Activated CD4-positive, alpha-beta T cell treated with anti-CD3 and anti-CD28 coated beads for 48 hours (primary cell): ENCODE data around the gene BNC2.

Source experiments
- DNase-seq: peaks from one replicate; pipeline ENCODE4 v3.0.0-alpha.2; 2020

The BNC2 gene

GRCh38 chr9:16434526-16434925, 435.9 kb downstream of the BNC2 start:
- DNase-seq, result no peak

- DNase-seq, result no peak
Measured at GRCh38 chr9:16433494-16433893, 437.0 kb downstream of the BNC2 start.

DNA sequence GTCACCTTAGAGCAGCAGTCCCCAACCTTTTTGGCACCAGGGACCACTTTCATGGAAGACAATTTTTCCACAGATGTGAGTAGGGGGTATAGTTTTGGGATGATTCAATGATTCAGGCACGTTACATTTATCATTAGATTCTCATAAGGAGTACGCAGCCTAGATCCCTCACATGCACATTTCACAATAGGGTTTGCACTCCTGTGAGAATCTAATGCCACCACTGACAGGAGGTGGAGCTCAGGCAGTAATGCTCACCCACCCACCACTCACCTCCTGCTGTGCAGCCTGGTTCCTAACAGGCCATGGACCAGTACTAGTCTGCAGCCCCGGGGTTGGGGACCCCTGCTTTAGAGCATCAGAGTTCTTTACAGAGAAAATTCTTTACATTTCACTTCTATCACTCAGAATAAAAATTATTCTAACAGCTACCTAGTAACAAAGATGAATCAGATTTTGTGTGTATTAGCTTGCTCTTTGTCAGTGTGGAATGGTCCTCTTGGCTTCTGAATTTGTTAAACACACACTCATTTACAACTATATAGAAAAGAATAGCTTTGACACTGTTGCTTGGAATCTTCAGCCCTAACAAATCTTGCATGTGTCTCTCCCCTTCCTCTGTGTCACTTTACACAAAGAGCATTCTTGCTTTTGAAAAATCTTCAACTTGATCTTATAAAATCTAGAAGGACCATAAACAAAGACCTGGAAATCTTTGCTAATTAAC, 438.6 kb downstream of the BNC2 start:
- no peak for DNase-seq

- DNase-seq, result no peak
Measured at GRCh38 chr9:16429671-16430070, 440.8 kb downstream of the BNC2 start.

- DNase-seq, result no peak
Measured at GRCh38 chr9:16427873-16428427, 442.5 kb downstream of the BNC2 start.

- no peak for DNase-seq
Measured at GRCh38 chr9:16426716-16427115, 443.8 kb downstream of the BNC2 start.

DNA sequence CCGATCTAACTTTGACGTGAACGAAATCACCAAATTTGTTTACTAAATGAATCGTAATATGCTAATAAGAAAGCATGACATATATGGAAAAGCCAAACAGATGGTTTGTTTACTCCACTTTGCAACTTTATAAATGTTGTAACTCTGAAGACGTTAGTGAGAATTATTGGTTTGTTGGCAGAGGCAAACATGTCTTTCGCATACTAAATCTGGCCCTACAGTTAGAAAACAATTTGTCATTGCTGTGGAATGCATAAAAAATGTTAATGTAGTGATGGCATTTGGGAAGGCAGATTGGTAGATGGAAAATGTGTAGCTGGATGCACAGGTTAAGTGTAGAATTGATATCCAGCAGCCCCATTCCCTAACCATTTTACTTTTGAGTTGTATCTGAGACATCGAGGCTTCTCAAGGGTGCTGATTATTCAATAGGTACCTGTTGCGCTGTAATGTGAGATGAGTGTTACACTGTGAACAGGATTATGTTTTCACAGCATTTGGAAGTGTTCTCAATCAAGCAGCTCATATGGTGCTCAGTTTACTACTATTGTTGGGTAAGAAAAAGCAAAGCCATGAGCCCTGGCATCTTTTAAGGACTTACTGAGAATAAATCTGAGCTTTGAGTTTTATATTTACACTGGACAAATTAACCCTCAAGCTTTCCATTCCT, 444.8 kb downstream of the BNC2 start:
- DNase-seq, result no peak

DNA sequence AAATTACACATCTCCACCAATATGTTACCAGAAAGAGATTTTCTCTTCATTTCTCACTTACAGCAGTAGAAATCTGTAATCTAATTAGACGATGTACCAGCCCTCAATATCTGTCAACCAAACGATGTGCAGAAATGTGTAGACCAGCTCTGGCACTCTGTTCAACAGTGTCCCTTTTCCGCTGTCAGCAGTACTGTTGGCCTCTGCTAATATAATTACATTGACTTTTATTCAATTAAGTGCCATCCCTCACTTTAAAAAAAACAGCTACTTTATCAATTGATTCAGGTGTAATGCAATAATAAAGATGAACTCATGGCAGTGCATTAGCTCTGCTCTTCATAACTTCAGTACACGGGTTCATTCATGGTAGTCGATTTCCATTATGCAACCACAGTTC, 448.4 kb downstream of the BNC2 start:
- no peak for DNase-seq

DNA sequence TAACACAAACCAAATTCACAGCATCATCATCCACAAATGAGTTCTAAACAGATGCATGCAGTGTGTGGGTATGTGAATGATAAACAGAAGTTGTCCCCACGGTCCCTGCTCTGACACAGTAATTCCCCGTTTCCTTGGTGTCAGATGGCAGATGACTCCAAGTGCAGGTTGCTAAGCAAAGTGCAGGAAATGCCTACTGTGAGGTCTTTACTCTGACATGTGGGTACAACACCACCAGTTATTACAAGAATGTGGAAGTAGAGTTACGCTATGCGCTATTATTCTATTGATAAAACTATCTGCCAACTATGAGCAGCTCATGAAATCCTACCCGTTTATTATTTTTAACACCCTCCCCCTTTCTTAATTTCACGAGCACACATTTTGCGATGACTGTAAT, 448.9 kb downstream of the BNC2 start:
- no peak for DNase-seq

DNA sequence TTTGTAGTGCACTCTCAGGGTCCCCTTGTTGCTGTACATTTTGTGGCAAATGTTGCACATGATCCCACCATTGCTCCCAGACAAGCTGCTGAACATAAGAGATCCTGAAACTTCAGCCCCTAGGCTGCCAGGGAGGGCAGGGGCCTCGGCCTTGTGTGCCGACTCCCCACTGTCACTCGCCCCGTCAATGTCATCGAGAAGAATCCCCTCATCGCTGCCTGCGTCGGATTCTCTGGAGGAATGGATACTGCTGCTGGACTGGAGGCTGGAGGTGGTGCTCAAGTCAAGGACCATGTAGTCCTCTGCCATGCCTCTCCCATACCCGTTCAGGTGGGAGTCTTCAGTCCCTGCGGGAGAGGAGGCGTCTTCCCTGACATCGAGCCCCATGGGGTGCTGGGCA, 451.3 kb downstream of the BNC2 start:
- DNase-seq, result no peak

GRCh38 chr9:16418721-16419120, 451.7 kb downstream of the BNC2 start:
- DNase-seq, result no peak

DNA sequence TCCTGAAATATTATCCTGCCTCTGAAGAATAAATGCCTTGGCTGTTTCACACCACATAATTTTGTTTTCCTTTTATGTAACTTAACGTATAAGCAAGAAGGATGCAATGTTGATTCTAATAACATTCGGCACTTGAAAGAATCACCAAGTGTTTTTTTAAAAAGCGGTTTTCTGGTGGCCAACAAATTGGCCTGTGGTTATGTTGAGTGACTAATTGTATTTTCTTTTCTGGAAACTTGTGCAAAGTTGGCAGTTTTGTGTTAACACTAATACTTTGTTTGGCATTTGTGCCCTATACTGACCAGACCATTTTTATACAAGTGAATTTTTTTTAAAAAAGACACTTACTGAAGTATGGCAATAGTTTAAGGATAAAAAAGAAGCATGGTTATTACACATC, 452.7 kb downstream of the BNC2 start:
- no peak for DNase-seq

- DNase-seq, result no peak
Measured at GRCh38 chr9:16417161-16417560, 453.3 kb downstream of the BNC2 start.

- no peak for DNase-seq
Measured at GRCh38 chr9:16414451-16414850, 456.0 kb downstream of the BNC2 start.

DNA sequence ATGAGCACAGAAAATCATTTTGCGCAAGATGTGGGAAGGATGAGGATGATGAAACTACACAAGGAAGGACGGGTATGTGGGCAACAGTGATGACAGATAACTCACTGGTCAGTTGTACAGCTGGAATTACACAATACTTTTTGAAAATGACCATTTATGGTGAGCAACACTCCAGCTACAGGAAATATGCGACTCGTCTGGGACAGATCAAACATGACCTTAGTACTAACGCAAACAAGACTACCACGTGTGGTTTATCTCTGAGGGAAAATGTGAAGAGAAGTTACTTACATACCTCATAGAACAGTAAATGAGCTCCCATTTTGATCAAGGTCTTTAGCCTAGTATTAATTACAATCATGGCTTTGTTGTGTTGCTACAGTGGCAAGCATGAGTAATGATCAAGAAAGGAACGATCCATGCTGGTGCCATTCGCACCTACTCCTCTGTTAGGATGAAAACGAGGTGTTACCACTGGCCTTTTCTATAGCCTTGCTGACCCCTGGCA, 456.9 kb downstream of the BNC2 start:
- DNase-seq, result no peak

- DNase-seq, result no peak
Measured at GRCh38 chr9:16412740-16413139, 457.7 kb downstream of the BNC2 start.

- no peak for DNase-seq
Measured at GRCh38 chr9:16411311-16411710, 459.2 kb downstream of the BNC2 start.

- DNase-seq, result no peak
Measured at GRCh38 chr9:16410601-16411280, 459.7 kb downstream of the BNC2 start.

GRCh38 chr9:16407617-16408016, 462.9 kb downstream of the BNC2 start:
- DNase-seq, result no peak

- DNase-seq, result no peak
Measured at GRCh38 chr9:16406526-16407225, 463.8 kb downstream of the BNC2 start.

GRCh38 chr9:16405421-16405820, 465.0 kb downstream of the BNC2 start:
- DNase-seq, result no peak

- no peak for DNase-seq
Measured at GRCh38 chr9:16401701-16402100, 468.8 kb downstream of the BNC2 start.

GRCh38 chr9:16398691-16399090, 471.8 kb downstream of the BNC2 start:
- DNase-seq, result no peak
